Breast epithelium (tissue), 4 donors: Measurements from ENCODE around the gene ANO2. TPM values are rescaled to one million over a fixed set of nuclear protein-coding genes. Genes with fewer than 3 reads are reported as not detected.

Experiments used
- DNase-seq, 2 donors: peaks; one replicate each; pipeline ENCODE4 v3.0.0-alpha.2; 2019; ENCODE audit warnings: low spot score in 2 of 2
- H3K27ac ChIP-seq, 2 donors: fragments of 200-600 bp; sonication (generic) in 1 of 2; one replicate each; pipeline ENCODE4 v1.5.1; 2016 to 2019; ENCODE audit warnings: mild to moderate bottlenecking in 1 of 2
- H3K27me3 ChIP-seq, 2 donors: fragments of 200-600 bp; sonication (generic) in 1 of 2; one replicate each; pipeline versions ENCODE4 v1.5.1 to v1.6.0; 2017 to 2019; ENCODE audit warnings: control low read depth in 1 of 2, mild to moderate bottlenecking in 1 of 2
- H3K36me3 ChIP-seq: fragments of 200-600 bp; one replicate; pipeline ENCODE4 v1.5.1; 2019
- H3K4me1 ChIP-seq, 2 donors: fragments of 200-600 bp; sonication (generic); one replicate each; pipeline ENCODE4 v1.5.1; 2016 to 2019; ENCODE audit warnings: control low read depth in 1 of 2
- H3K4me3 ChIP-seq, 3 donors: fragments of 200-600 bp; sonication (generic); 1 replicate in 2 of 3; 2 replicates in 1 of 3; pipeline ENCODE4 v1.5.1; 2016 to 2019; ENCODE audit warnings: mild to moderate bottlenecking in 3 of 3, moderate library complexity in 2 of 3
- H3K9me3 ChIP-seq, 2 donors: fragments of 200-600 bp; sonication (generic) in 1 of 2; one replicate each; pipeline ENCODE4 v1.5.1; 2016 to 2019; ENCODE audit warnings: control low read depth in 1 of 2
- POLR2A ChIP-seq: fragments of 450-650 bp; IDR thresholded peaks from one replicate; pipeline ENCODE4 v1.6.1; 2016; ENCODE audit warnings: antibody characterized with exemption, mild to moderate bottlenecking, moderate library complexity
- POLR2AphosphoS5 ChIP-seq, 3 donors: sonication (generic); formaldehyde crosslinking; IDR thresholded peaks; one replicate each; pipeline ENCODE4 v1.6.1; 2017; ENCODE audit warnings: antibody characterized with exemption in 3 of 3
- intact Hi-C: fragments of 100-400 bp; cut with DNase I; formaldehyde crosslinking; loops from one replicate; pipeline ENCODE4 v1.15.1; 2023; ENCODE audit warnings: low total_unique reads
- total RNA-seq, 3 donors: library from RNA; depleted of rRNA; stranded (reverse); fragments of >200 nt; gene quantifications; one replicate each; pipeline ENCODE4 v1.1.0, GENCODE V29; 2016
- TF ChIP-seq, protein P1 (sequence below), 3 donors: fragments of 450-650 bp; IDR thresholded peaks; one replicate each; pipeline ENCODE4 v1.5.1; 2016 to 2017; ENCODE audit warnings: antibody characterized with exemption in 3 of 3, mild to moderate bottlenecking in 3 of 3, moderate library complexity in 3 of 3

Gene ANO2
- total RNA-seq, 3 donors from 2014 or later, result 5.0 to 33.1 (median 16.8) TPM

DNA sequence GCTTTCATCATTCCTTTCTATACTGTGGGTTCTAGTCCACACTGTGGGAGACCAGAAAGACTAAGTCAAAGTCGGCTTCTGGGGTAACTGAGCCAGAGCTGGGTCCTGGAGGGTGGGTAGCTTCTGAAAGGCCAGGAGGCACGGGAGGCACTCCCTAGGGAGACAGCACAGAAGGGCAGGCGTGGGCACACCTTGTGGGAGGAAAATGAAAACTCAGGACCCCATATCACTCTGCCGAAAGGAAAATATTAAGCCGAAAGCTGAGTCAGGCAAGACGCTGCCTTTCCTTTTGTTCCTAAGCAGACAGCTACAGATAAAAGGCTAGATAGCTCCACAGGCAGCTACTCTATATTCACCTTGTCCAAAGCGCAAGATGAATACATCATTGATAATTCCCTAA lies 20.7 kb downstream of the ANO2 start:
- Histone ChIP-seq H3K27ac (no peak overlapping the region), H3K27me3 (no peaks in the 10 kb centered on the region), H3K4me3 (no peak overlapping the region), H3K36me3 (no peaks in the 10 kb centered on the region), H3K9me3 (no peaks in the 10 kb centered on the region), H3K4me1 (no peaks in the 10 kb centered on the region)
- intact Hi-C loops, result no loop called here
- no peak for DNase-seq
- TF ChIP-seq POLR2AphosphoS5 (IDR thresholded peaks at IDR 0.05) (no peak), POLR2A (no peak)
- TF ChIP-seq, protein P1, sequence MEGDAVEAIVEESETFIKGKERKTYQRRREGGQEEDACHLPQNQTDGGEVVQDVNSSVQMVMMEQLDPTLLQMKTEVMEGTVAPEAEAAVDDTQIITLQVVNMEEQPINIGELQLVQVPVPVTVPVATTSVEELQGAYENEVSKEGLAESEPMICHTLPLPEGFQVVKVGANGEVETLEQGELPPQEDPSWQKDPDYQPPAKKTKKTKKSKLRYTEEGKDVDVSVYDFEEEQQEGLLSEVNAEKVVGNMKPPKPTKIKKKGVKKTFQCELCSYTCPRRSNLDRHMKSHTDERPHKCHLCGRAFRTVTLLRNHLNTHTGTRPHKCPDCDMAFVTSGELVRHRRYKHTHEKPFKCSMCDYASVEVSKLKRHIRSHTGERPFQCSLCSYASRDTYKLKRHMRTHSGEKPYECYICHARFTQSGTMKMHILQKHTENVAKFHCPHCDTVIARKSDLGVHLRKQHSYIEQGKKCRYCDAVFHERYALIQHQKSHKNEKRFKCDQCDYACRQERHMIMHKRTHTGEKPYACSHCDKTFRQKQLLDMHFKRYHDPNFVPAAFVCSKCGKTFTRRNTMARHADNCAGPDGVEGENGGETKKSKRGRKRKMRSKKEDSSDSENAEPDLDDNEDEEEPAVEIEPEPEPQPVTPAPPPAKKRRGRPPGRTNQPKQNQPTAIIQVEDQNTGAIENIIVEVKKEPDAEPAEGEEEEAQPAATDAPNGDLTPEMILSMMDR (IDR thresholded peaks at IDR 0.05), result no peak

DNA sequence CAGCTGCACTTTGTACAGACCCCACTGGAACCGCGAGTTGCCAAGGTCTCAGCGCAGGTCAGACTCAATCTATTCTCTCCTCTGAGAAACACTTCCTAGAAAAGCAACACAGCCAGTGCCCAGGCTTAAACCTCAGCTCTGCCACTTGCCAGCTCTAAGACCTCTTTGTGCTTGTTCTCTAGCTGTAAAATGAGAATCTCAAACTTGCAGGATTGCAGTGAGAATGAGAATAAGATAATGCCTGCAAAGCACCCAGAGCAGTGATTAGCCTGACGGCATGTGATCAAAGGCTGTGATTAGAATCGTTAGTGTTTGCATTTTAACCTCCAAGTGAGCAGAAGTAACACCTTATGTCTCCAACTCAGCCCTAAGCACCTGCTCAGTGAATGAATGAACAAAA lies 21.3 kb downstream of the ANO2 start:
- no peak overlapping the region for H3K27ac ChIP-seq
- TF ChIP-seq POLR2A (no peak), POLR2AphosphoS5 (IDR thresholded peaks at IDR 0.05) (no peak)
- TF ChIP-seq, protein P1 (IDR thresholded peaks at IDR 0.05), result no peak
- intact Hi-C loops, result no loop called here
- no peak overlapping the region for H3K4me3 ChIP-seq
- no peaks in the 10 kb centered on the region for H3K36me3 ChIP-seq
- no peaks in the 10 kb centered on the region for H3K27me3 ChIP-seq
- H3K4me1 ChIP-seq, result no peaks in the 10 kb centered on the region
- no peaks in the 10 kb centered on the region for H3K9me3 ChIP-seq
- no peak for DNase-seq

DNA sequence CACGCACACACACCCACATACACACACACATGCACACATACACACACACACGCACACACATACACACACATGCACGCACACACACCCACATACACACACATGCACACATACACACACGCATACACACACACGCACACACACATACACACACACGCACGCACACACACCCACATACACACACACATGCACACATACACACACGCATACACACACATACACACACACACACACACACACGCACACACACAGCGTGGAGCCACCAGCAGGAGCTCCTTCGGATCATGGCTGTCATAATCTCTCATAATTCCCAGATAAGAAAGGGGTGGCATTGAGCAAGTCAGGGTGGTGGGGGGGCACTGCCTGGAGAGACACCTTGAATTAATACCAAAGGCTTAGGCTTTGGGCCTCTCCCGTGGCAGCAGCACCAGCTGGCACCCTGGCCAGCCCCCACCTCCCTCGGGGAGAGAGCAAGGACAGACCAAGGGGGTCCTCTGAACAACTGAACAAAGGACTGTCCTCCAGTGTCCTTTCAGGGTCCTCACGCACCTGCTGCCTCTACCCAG lies 21.9 kb downstream of the ANO2 start:
- Histone ChIP-seq H3K9me3 (no peaks in the 10 kb centered on the region), H3K4me1 (no peaks in the 10 kb centered on the region), H3K36me3 (no peaks in the 10 kb centered on the region), H3K27me3 (no peaks in the 10 kb centered on the region), H3K4me3 (no peak overlapping the region), H3K27ac (no peak overlapping the region)
- TF ChIP-seq, protein P1 (IDR thresholded peaks at IDR 0.05), result no peak
- no peak for TF ChIP-seq POLR2A
- no peak for TF ChIP-seq POLR2AphosphoS5 (IDR thresholded peaks at IDR 0.05)
- intact Hi-C loops, result no loop called here
- no peak for DNase-seq

DNA sequence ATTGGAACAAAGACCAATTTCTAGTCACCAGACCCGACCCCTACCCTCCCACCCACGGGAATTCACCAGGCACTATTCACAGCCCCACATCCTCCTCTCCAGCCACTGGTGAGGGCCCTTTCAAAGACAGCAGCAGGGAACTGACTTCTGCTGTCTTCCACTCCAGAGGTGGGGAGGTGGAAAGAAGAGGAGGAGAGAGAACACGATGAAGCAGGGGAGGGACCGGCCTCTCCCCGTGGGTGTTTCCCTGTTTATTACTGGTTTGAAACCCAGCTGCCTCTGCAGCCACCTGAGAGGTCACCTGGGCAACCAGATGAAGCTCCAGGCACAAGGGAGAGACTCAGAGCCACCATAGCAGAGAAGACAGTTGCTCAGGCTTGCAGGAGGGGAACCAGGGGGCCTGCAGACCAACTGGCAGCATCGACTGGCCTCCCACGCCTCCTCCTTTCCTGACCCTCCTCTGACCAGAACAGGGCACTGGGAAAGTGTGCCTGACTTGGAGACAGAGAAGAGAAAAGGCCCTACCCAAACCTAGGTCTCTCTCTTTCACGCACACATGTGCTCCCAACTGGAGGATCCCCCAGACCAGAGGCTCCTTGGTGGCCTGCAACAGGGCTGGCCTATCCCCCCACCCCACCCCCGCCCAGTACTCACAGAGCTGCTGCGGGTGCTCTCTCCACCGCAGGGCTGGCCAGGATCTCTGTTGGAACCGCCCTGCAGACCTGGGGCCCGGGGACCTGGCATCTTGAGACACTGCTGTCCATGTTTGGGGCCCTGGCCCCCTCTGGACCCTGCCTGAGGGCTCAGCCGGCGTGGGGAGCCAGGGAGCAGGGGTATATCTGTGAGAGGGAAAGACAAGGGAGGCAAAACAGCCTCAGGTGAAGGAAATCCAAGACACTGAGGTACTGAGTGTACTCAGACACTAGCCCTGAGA lies 22.8 kb downstream of the ANO2 start:
- Histone ChIP-seq H3K9me3 (no peaks in the 10 kb centered on the region), H3K27ac (no peak overlapping the region), H3K36me3 (no peaks in the 10 kb centered on the region), H3K4me3 (no peak overlapping the region), H3K4me1 (no peaks in the 10 kb centered on the region), H3K27me3 (no peaks in the 10 kb centered on the region)
- TF ChIP-seq POLR2AphosphoS5 (IDR thresholded peaks at IDR 0.05) (no peak), POLR2A (no peak)
- TF ChIP-seq, protein P1 (IDR thresholded peaks at IDR 0.05), result no peak
- DNase-seq, result no peak
- intact Hi-C loops, result no loop called here
